OCI-LY1 (cell line): ENCODE data around the gene NFASC.

ENCODE experiments used
- EZH2 ChIP-seq: fragments of 200-600 bp; sonication (generic), shearing (Covaris generic); IDR thresholded peaks from 2 replicates; pipeline ENCODE4 v1.8.0; 2017; ENCODE audit warnings: borderline replicate concordance, mixed run types, mild to moderate bottlenecking, antibody characterized with exemption, low read length, moderate library complexity, mixed read lengths
- TF ChIP-seq, protein P1 (sequence below): fragments of 200-600 bp; sonication (generic), shearing (Covaris generic); IDR thresholded peaks from 2 replicates; pipeline ENCODE4 v1.5.1; 2017; ENCODE audit warnings: mild to moderate bottlenecking, antibody characterized with exemption, low read length, moderate library complexity, mixed read lengths

DNA sequence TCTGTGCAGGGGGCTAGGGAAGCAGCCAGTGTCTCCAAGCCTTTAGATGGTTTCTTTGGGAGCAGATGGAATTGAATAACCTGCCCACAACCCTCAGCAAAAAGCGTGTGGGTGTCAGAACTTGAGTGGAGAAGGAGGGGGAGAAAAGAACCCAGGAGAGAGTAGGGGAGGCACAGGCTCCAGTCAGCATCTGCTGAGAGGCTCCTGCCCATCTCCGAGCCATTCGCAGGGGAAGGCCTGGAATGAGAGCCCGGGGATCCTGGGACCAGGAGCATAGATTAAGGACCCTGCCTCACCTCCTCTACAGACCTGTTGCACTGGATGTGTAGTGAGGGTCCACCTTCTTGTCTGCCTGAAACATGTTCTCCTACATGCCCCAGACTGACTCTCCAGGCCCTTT lies 197.3 kb downstream of the NFASC start:
- TF ChIP-seq, protein P1, sequence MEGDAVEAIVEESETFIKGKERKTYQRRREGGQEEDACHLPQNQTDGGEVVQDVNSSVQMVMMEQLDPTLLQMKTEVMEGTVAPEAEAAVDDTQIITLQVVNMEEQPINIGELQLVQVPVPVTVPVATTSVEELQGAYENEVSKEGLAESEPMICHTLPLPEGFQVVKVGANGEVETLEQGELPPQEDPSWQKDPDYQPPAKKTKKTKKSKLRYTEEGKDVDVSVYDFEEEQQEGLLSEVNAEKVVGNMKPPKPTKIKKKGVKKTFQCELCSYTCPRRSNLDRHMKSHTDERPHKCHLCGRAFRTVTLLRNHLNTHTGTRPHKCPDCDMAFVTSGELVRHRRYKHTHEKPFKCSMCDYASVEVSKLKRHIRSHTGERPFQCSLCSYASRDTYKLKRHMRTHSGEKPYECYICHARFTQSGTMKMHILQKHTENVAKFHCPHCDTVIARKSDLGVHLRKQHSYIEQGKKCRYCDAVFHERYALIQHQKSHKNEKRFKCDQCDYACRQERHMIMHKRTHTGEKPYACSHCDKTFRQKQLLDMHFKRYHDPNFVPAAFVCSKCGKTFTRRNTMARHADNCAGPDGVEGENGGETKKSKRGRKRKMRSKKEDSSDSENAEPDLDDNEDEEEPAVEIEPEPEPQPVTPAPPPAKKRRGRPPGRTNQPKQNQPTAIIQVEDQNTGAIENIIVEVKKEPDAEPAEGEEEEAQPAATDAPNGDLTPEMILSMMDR, result no peak
- TF ChIP-seq EZH2, result no peak
